Fibroblast of lung (primary cell): Measurements from ENCODE around the gene JMJD7.

ENCODE experiments used
- CTCF ChIP-seq, 2 donors: IDR thresholded peaks in 1 of 2; conservative IDR thresholded peaks in 1 of 2; 1 replicate in 1 of 2; 2 replicates in 1 of 2; pipeline ENCODE4 v1.5.1; 2011 to 2012; ENCODE audit warnings: low read length in 2 of 2, control low read depth in 1 of 2, inconsistent platforms in 1 of 2, low read depth in 1 of 2, mild to moderate bottlenecking in 1 of 2
- EZH2 ChIP-seq: IDR thresholded peaks from 2 replicates; pipeline ENCODE4 v1.5.1; 2012; ENCODE audit warnings: low read length, control low read depth, mild to moderate bottlenecking; ENCODE audit errors: missing control alignments

GRCh38 chr15:41862515-41863116 is 34.7 kb downstream of the JMJD7 start:
- no peak for TF ChIP-seq CTCF (conservative IDR thresholded peaks at IDR 0.05 in 1 of 2, IDR thresholded peaks at IDR 0.05 in 1 of 2; ENCODE audit: low read depth in 1 of 2, low read length in 2 of 2)
- TF ChIP-seq EZH2 = no peak
